ENCODE data around the gene OTOG.
A peak's percentile ranks its signal among the peaks of the same experiment; 100 is the strongest.

The OTOG gene

GRCh38 chr11:17650127-17650911 lies 103.3 kb downstream of the OTOG start:
- TF ChIP-seq CTCF (IDR thresholded peaks at IDR 0.05; ENCODE audit: insufficient read depth, missing control alignments): no peak
- DNase-seq (ENCODE audit: insufficient read length, low spot score): no peak
- FAIRE-seq: no peak

- TF ChIP-seq CTCF (IDR thresholded peaks at IDR 0.05; ENCODE audit: insufficient read depth, missing control alignments): no peak
- no peak for FAIRE-seq
Measured at GRCh38 chr11:17651061-17651460, 104.0 kb downstream of the OTOG start.

GRCh38 chr11:17651681-17652080 lies 104.6 kb downstream of the OTOG start:
- no peak for TF ChIP-seq CTCF (IDR thresholded peaks at IDR 0.05; ENCODE audit: insufficient read depth, missing control alignments)
- FAIRE-seq: no peak
- no peak for DNase-seq (ENCODE audit: insufficient read length, low spot score)

More at GRCh38 chr11:17651061-17651460, 104.0 kb downstream of the OTOG start:
- DNase-seq (ENCODE audit: insufficient read length, low spot score): no peak

- no peak for FAIRE-seq
- no peak for DNase-seq (ENCODE audit: insufficient read length, low spot score)
- TF ChIP-seq CTCF (IDR thresholded peaks at IDR 0.05; ENCODE audit: insufficient read depth, missing control alignments): no peak
Measured at GRCh38 chr11:17652556-17652955, 105.5 kb downstream of the OTOG start.

- FAIRE-seq (no peak), DNase-seq (ENCODE audit: insufficient read length, low spot score) (no peak)
- no peak for TF ChIP-seq CTCF (IDR thresholded peaks at IDR 0.05; ENCODE audit: insufficient read depth, missing control alignments)
Measured at GRCh38 chr11:17653611-17654010, 106.6 kb downstream of the OTOG start.

- FAIRE-seq: no peak
- no peak for DNase-seq (ENCODE audit: insufficient read length, low spot score)
- TF ChIP-seq CTCF (IDR thresholded peaks at IDR 0.05; ENCODE audit: insufficient read depth, missing control alignments): no peak
Measured at GRCh38 chr11:17655682-17656081, 108.6 kb downstream of the OTOG start.

- DNase-seq (ENCODE audit: insufficient read length, low spot score): no peak
- peak; percentile 72 for FAIRE-seq
- TF ChIP-seq CTCF (IDR thresholded peaks at IDR 0.05; ENCODE audit: insufficient read depth, missing control alignments): no peak
Measured at GRCh38 chr11:17658211-17658610, 111.2 kb downstream of the OTOG start.

Data from D721Med (cell line).